Esophagus squamous epithelium (tissue), 4 donors: ENCODE results near the gene LENEP.

Source experiments
- POLR2A ChIP-seq, 4 donors: fragments of 450-650 bp; IDR thresholded peaks; one replicate each; pipeline ENCODE4 v1.6.1; 2017; ENCODE audit warnings: antibody characterized with exemption in 4 of 4, mild to moderate bottlenecking in 4 of 4, moderate library complexity in 3 of 4
- TF ChIP-seq, protein P1 (sequence below), 6 experiments: fragments of 450-650 bp in 4 of 6; fragments of 200-600 bp in 2 of 6; sonication (generic) in 2 of 6; IDR thresholded peaks; one replicate each; pipeline ENCODE4 v1.5.1; 2016 to 2019; ENCODE audit warnings: antibody characterized with exemption in 6 of 6, mild to moderate bottlenecking in 4 of 6, moderate library complexity in 4 of 6

DNA sequence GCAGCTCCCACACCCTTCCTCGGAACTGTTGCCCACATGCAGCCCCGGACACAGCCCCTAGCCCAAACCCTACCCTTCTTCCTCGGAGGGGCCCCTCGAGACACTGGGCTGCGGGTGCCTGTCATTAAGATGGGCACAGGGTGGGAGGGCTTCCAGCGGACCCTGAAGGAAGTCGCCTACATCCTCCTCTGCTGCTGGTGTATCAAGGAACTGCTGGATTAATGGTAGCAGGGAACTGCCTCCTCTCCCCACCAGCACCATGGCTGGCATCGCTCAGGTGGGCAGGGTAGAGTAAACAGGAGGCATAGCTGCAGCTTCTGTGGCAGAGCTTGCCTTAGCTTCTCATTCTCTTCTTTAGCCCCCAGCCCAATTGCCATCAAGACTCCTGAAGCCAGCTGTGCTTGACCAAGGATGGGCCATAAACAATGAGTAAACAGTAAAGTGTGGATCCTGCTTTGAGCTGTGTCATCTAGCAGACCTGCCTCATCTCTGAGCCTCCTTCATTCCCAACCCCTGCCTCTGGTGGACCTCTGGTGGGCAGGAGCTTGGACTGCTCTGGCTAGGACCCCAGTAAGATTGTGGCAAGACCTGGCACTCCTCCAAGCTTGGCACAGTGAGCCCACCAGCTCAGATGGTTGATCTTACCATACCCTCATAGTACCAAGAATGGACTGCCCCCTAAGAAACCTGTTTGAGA, at the start of gene LENEP:
- TF ChIP-seq, protein P1, sequence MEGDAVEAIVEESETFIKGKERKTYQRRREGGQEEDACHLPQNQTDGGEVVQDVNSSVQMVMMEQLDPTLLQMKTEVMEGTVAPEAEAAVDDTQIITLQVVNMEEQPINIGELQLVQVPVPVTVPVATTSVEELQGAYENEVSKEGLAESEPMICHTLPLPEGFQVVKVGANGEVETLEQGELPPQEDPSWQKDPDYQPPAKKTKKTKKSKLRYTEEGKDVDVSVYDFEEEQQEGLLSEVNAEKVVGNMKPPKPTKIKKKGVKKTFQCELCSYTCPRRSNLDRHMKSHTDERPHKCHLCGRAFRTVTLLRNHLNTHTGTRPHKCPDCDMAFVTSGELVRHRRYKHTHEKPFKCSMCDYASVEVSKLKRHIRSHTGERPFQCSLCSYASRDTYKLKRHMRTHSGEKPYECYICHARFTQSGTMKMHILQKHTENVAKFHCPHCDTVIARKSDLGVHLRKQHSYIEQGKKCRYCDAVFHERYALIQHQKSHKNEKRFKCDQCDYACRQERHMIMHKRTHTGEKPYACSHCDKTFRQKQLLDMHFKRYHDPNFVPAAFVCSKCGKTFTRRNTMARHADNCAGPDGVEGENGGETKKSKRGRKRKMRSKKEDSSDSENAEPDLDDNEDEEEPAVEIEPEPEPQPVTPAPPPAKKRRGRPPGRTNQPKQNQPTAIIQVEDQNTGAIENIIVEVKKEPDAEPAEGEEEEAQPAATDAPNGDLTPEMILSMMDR (IDR thresholded peaks at IDR 0.05) = no peak
- no peak for TF ChIP-seq POLR2A (IDR thresholded peaks at IDR 0.05)
